ENCODE measurements around the gene KIAA0930. TPM values are rescaled to one million over a fixed set of nuclear protein-coding genes. Genes with fewer than 3 reads are reported as not detected.
"Not testable (repeated sequence)": the region's sequence is repeated elsewhere in the genome, so short reads cannot be mapped to it uniquely, and the experiment has no call there.

Gene KIAA0930
- polyA plus RNA-seq (2012; ENCODE audit: missing spikeins), result 32.5 TPM

GRCh38 chr22:45240810-45241631 is at the start of gene KIAA0930:
Gene KIAA0930, minus strand, starts transcription at chr22:45240894. Its CDS starts 191 bp downstream, at chr22:45240703.
- FAIRE-seq (peak; percentile 91), DNase-seq (ENCODE audit: insufficient read length) (peak; percentile 87)
- TF ChIP-seq TAF1 (IDR thresholded peaks at IDR 0.05; ENCODE audit: borderline replicate concordance, low read depth, low read length) (no peak), POLR2A (IDR thresholded peaks at IDR 0.05; ENCODE audit: low read depth, low read length) (no peak), POLR2AphosphoS5 (IDR thresholded peaks at IDR 0.05; ENCODE audit: low read depth, low read length) (no peak)

DNA sequence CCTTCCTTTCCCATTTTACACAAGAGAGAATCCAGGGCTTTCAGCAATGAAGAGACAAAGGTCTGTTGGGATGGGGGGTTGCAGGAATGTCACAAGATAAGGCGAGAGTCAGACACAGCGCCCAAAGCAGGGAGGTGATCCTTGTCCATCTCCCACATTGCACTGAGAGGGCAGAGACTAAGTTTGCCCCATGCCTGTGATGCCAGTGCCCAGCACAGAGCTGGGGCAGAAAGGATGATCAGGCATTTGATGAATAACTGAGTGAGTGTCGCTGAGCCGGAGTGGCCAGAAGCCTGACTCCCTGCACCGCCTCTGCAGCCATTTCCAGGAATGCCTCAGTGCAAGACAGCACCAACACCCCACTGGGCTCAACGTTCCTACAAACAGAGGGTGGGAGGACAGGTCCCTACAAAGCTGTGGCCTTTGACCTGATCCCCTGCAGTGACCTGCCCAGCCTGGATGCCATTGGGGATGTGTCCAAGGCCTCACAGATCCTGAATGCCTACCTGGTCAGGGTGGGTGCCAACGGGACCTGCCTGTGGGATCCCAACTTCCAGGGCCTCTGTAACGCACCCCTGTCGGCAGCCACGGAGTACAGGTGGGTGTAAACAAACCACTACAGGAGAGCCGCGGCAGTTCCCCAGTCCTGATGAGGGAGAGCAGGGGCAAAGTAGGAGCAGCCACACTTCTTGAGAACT is 46.3 kb upstream of the KIAA0930 start:
- no peak for TF ChIP-seq TAF1 (IDR thresholded peaks at IDR 0.05; ENCODE audit: borderline replicate concordance, low read depth, low read length)
- no peak for TF ChIP-seq POLR2AphosphoS5 (IDR thresholded peaks at IDR 0.05; ENCODE audit: low read depth, low read length)
- no peak for TF ChIP-seq POLR2A (IDR thresholded peaks at IDR 0.05; ENCODE audit: low read depth, low read length)
- no peak for FAIRE-seq
- DNase-seq (ENCODE audit: insufficient read length), result no peak

DNA sequence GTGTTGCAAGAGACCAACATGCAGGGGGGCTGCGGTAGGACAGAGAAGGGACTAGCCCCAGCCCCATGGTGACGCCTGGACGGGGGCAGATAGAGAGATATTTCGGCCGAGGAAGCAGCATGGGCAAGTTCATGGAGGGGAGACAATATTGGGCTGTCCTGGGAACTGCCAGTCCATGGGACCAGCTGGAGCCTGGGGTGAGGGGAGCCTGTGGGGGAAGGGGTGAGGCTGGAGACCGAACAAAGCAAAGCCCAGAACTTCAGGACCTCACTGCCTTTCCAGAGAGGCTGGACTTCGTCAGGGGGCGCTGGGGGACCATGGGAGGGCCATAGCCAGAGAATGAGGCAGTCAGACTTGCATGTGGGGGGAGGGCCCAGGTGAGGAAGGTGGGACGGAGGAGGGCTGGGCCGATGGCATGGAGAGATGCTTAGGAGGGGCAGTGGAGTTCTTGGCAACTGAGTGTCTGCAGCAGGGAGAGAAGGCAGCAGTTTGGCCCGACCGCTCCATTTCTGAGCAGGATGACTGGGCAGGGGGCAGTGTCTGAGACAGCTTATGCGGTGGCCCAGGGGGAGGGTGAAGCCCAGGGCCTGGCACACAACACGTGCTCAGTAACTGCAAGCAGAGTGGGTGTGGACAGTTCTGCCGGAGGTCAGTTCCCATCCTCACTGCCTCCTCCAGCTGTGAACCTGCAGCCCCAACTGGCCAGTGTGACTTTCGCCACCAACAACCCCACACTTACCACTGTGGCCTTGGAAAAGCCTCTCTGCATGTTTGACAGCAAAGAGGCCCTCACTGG is 44.8 kb upstream of the KIAA0930 start:
- DNase-seq (ENCODE audit: insufficient read length) (no peak), FAIRE-seq (no peak)
- TF ChIP-seq POLR2AphosphoS5 (IDR thresholded peaks at IDR 0.05; ENCODE audit: low read depth, low read length) (no peak), POLR2A (IDR thresholded peaks at IDR 0.05; ENCODE audit: low read depth, low read length) (no peak), TAF1 (IDR thresholded peaks at IDR 0.05; ENCODE audit: borderline replicate concordance, low read depth, low read length) (no peak)

DNA sequence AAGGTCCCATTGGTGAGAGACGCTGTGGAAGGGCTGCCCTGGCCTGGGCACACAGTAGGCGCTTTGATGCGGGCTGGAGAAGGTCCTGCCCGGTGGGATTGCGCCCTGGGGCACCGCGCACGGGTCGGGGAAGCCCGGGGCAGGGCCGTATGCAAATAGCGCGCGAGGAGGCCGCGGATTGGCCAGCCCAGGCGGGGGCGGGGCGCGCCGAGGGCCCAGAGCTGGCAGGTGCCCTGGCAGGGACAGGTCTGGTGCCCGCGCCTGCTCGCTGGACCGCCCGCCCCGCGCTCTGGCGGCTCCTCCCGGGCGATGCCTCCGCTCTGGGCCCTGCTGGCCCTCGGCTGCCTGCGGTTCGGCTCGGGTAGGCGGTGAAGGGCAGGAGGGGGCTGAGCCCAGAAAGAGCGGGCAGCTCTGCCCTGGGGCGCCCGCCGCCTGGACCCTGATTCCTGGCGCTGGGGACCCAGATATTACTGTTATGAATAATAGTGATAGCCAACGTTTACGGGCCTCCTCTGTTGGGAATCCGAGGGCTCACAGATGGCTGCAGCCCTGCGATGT is 44.1 kb upstream of the KIAA0930 start, which contains the start of gene UPK3A:
UPK3A (plus strand) TSS at position 245 of the 558 bp plus-strand sequence; CDS start at position 310, 65 bp downstream.
- no peak for DNase-seq (ENCODE audit: insufficient read length)
- TF ChIP-seq POLR2AphosphoS5 (IDR thresholded peaks at IDR 0.05; ENCODE audit: low read depth, low read length), result no peak
- TF ChIP-seq POLR2A (IDR thresholded peaks at IDR 0.05; ENCODE audit: low read depth, low read length), result no peak
- no peak for TF ChIP-seq TAF1 (IDR thresholded peaks at IDR 0.05; ENCODE audit: borderline replicate concordance, low read depth, low read length)
- no peak for FAIRE-seq

GRCh38 chr22:45281010-45281409 is 40.3 kb upstream of the KIAA0930 start:
- FAIRE-seq (no peak), DNase-seq (ENCODE audit: insufficient read length) (no peak)
- no peak for TF ChIP-seq POLR2A (IDR thresholded peaks at IDR 0.05; ENCODE audit: low read depth, low read length)

- FAIRE-seq (no peak), DNase-seq (ENCODE audit: insufficient read length) (no peak)
- TF ChIP-seq POLR2AphosphoS5 (IDR thresholded peaks at IDR 0.05; ENCODE audit: low read depth, low read length) (no peak), POLR2A (IDR thresholded peaks at IDR 0.05; ENCODE audit: low read depth, low read length) (no peak), TAF1 (IDR thresholded peaks at IDR 0.05; ENCODE audit: borderline replicate concordance, low read depth, low read length) (no peak)
Measured at GRCh38 chr22:45280587-45280980, 39.9 kb upstream of the KIAA0930 start.

GRCh38 chr22:45278125-45278524 is 37.4 kb upstream of the KIAA0930 start:
- FAIRE-seq (no peak), DNase-seq (ENCODE audit: insufficient read length) (no peak)
- TF ChIP-seq POLR2AphosphoS5 (IDR thresholded peaks at IDR 0.05; ENCODE audit: low read depth, low read length) (no peak), TAF1 (IDR thresholded peaks at IDR 0.05; ENCODE audit: borderline replicate concordance, low read depth, low read length) (no peak), POLR2A (IDR thresholded peaks at IDR 0.05; ENCODE audit: low read depth, low read length) (no peak)

DNA sequence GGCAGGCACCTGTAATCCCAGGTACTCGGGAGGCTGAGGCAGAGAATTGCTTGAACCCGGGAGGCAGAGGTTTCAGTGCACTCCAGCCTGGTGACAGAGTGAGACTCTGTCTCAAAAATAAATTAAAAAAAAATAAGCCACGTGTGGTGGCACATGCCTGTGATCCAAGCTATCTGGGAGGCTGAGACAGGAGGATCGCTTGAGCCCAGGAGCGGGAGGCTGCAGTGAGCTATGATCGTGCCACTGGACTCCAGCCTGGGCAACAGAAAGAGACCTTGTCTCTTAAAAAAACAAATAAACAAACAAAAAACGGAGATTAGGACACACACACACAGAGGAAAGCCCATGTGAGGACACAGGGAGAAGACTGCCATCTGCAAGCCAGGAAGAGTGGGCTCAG is 37.0 kb upstream of the KIAA0930 start:
- not testable (repeated sequence) for FAIRE-seq; DNase-seq (ENCODE audit: insufficient read length)

DNA sequence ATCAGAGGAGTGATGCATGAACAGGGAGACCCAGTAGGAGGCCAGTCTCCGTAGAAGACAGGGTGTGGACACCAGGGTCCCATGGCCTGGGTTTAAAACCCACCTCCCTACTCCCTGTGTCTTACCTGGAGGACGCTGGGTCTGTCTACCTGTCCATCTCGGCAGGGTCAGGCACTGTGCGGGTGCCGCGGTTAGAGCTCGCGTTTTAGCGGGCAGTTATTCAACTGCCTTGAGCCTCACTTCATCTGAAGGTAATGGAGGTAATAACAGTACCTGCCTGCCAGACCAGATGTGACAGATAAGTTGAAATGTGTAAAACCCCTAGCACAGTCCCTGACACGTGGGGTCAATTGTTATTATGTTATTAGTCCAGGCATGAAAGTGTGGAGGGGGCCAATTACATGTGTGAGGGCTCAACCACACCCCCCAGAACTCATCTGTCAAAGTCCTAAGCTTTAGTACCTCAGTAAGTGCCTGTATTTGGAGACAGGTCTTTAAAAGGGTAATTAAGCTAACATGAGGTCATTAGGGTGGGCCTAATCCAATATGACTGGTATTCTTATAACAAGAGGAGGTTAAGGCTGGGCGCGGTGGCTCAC is 35.9 kb upstream of the KIAA0930 start:
- TF ChIP-seq TAF1 (IDR thresholded peaks at IDR 0.05; ENCODE audit: borderline replicate concordance, low read depth, low read length) (no peak), POLR2A (IDR thresholded peaks at IDR 0.05; ENCODE audit: low read depth, low read length) (no peak), POLR2AphosphoS5 (IDR thresholded peaks at IDR 0.05; ENCODE audit: low read depth, low read length) (no peak)
- no peak for FAIRE-seq
- DNase-seq (ENCODE audit: insufficient read length), result no peak

DNA sequence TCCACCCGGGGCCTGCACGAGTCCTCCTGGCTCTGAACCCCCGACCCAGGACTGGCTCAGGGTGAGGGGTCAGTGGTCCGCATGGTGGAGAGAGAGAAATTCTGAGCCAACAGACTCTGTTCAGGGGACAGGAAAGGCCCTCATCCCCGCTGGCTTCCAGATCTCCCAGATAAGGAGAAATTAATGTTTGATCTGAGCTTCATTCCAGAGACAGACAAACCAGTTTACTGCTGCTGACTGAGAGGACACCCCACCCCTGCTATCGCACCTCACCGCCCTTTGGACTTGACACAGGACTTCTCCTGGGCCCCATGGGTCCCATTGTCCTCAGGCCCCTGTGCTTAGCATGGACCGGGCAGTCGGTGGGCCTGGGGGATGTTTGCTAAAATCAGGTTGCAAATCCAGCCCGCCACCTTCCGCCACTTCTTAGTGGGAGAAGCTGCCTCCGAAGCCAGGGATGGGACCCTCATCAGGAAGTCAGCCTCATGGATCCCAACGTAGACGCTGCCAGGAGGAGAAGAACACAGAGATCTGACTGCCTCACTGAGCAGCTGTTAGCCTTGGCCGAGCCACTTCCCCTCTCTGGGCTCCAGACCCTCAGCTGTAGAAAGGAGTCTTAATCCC is 32.9 kb upstream of the KIAA0930 start:
- FAIRE-seq, result no peak
- DNase-seq (ENCODE audit: insufficient read length), result no peak
- no peak for TF ChIP-seq POLR2A (IDR thresholded peaks at IDR 0.05; ENCODE audit: low read depth, low read length)
- TF ChIP-seq TAF1 (IDR thresholded peaks at IDR 0.05; ENCODE audit: borderline replicate concordance, low read depth, low read length), result no peak
- TF ChIP-seq POLR2AphosphoS5 (IDR thresholded peaks at IDR 0.05; ENCODE audit: low read depth, low read length), result no peak

All from GM12892 (cell line).